DMS 273 (cell line): ENCODE data around the gene ITPR3.

ENCODE experiments used
- DNase-seq: peaks from one replicate; lab custom pipeline; 2025; ENCODE audit not compliant: unreplicated experiment; lab: John Stamatoyannopoulos, UW

The ITPR3 gene

DNA sequence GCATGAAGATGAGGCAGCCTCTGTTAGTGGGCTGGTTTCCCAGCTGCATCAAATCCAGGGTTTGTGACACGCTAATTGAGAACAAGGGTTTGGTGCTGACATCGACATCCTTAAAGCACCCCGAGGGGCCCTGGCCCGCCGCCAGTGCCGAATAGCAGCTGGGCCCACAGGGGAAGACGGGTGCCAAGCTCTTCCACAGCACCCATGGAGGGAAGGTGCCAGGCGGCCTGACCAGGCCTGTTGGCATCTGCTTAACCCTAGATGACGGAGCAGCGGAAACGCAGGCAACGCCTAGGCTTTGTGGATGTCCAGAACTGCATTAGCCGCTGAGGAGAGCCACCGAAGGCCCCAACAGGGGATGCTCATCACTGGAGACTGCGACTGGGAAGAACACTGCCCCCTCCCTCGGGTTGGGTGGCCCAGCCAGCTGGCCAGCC lies 74.3 kb downstream of the ITPR3 start:
- DNase-seq = peak; percentile 38

DNA sequence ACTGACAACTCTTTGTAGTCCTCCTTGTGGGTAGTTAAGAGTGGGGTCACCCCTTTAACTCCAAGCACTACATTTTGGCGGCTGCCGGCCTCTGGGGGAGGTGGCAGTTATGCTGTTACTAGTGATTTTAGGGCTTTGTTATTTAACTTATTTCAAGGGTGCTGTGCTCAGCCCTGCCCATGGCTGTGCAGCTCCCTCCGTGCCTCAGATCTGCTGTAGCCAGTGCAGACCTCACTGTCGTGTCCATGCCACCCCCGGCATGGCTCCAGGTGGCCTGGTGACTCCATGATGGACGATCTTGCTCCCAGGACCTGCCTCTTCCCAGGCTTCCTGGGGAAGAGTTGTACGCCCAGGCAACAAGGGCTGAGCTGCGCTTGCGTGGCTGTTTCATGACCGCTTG lies 75.0 kb downstream of the ITPR3 start:
- DNase-seq = no peak

DNA sequence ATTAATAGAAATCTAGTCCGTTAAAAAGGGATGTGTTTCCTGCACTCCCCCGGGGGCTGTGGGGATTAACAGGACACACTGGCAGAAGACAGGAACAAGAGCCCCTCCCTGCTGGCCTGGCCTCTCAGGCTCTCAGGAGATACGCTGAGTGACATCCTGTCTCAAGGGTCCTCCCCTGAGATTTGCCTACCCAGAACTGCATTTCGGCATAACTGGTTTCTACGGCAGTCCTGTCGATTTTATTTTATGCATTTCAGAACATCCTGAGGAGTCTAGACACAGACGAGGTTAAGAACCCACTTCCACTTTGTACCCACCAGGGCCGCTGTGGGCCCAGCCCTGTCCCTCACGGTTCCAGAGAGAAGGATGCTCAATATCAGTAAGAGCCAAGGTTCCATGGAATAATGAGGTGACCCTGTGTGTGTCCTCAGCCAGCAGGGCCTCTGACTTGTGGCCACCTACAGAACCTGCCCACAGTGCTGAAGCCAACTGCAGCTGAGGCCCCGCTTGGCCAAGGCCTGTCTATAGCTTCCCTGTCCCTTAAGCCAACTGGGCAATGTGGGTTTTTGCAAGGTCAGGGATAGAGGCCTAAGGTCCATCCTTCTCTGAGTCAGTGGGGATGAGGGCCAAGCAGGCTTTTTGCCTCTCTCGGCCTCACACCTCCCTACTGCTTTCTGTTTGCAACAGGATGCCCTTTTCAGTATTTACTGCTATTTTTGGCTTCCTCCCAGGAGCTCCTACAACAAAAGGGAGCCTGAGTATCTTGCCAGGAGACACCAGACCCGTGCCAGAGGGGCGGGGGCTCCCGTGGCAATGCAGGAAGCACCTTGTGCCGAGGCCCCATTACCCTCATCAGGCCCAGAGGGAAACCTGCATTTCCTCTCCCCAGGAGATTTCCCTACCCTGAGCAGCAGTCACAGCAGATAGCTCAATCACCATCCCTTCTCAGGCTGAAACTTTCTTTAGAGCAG lies 75.7 kb downstream of the ITPR3 start:
- peak; percentile 68 for DNase-seq

DNA sequence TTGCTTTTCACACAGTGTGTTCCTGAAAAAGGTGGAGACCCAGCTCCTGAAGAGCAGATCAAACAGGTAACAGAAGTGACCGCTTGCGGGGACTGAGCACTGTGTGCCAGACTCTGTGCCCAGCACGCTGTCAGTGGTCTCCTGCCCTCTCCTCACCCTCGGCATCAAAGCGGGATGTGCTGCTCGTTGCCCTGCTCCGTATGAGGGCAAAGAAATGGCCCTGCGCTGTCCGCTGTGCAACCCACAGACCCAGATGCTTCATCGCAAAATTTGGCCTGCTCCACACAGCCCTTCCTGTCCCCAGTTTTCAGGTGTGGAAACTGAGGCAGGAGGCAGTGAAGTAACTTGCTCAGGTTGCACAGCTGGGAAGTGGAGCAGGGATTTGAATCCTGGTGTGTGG lies 76.7 kb downstream of the ITPR3 start:
- no peak for DNase-seq

DNA sequence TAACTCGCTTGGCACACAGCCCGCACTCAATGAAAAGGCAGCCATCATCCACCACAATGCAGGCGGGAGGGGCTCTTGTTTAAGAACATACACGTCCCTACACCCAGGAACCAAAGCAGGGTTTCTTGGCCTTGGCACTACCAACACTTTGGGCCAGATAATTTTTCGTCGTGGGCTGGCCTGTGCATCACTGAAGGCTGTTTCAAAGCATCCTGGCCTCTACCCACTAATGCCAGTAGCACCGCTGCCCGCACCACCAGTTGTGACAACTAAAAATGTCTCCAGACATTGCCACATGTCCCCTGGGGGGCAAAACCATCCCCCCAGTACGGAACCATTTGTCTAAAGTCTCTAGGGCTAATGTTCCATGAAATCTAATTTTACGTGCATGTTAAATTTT lies 77.4 kb downstream of the ITPR3 start:
- DNase-seq = no peak

DNA sequence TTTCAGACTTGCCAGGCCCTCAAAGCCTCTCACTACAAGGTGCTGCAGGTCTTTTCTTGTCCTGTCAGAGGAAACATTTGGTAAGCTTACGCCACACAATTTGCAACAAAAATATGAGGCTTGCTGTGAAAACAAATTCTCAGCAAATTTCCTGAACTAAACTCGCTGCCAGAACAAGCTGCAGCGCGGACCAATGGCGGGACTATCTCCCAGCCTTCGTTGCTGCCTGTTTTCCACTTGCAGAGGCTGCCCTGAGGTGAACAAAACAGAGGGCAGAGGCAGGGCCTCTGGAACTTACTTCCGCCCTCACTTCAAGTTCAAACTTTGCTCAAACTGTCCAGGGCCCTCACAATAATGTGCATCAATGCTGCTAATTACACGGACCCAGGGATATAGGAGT lies 78.0 kb downstream of the ITPR3 start:
- DNase-seq = no peak

DNA sequence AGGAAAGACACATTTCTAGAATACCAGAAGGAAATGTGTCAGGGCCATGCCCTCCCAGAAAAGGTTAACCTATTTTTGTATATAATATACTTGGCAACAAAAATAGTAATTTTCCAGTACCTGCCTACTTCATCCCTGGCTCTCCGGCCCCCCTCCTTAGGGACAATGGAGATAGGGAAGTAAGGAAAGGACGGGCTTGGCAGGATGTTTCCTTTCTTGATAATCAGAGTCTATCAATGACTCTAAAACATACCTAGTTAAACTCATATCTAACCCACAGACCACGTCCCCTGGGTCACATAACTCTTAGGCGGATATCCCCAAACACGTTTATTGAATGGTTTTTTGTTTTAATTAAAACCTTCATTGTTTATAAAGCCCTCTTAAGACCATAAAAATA lies 78.6 kb downstream of the ITPR3 start:
- no peak for DNase-seq

DNA sequence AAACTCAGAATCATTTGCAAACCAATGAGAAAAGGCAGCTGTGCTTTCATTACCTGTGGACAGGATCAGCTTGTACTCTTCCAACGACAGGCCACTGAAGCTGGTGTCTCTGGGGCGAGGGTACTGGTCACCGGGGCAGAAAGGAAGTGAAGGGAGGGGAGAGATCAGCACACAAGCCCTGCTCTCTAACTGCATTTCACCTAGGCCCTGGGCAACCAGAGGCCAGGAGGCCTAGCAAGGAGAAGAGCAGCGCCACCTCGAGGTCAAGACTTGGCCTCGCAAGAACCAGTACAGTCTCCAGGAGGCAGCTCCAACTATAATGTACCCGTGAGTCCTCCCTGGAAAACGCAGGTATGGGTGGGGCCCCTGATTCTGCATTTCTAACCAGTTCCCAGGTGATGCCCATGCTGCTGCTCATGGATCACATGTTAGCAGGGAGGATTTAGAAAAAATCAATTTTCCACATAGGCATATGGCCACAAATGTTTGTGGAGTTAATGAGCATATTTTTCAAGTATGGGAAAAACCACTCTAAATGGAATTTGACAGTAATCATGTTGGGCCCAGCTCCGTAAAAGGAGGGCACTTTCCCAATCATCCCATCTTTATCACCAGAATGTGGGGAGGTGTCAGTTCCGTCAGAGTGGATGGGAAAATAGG lies 79.4 kb downstream of the ITPR3 start:
- peak; percentile 87 for DNase-seq

DNA sequence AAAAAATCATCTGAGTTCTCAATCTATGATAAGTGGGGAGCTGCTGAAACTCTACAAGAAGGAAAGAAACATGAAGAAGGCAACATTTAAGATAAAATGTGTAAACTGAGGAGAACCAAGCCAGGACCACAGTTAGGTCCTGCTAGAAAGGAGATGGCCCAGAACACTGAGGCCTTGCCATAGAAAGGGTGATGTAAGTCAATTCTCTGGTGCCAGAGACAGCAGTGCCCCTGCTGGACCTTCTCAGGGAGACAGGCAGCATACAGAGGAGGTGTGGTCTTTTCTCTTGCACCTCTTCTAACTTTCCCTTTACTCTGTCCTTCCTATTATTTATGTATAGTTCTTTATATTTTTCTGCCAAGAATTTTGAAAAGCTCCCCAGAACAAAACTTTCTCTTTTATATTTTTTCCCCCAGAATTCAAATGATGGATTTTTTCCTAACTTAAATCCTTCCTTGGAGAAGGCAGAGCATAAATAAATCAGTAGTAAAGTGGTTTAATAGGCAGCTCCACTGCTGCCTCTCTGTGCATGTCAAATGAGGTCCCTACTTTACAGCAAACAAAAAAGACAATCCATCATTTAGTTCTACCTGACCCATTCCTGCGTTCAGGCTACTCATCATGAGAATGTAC lies 81.3 kb downstream of the ITPR3 start:
- DNase-seq = peak; percentile 77

DNA sequence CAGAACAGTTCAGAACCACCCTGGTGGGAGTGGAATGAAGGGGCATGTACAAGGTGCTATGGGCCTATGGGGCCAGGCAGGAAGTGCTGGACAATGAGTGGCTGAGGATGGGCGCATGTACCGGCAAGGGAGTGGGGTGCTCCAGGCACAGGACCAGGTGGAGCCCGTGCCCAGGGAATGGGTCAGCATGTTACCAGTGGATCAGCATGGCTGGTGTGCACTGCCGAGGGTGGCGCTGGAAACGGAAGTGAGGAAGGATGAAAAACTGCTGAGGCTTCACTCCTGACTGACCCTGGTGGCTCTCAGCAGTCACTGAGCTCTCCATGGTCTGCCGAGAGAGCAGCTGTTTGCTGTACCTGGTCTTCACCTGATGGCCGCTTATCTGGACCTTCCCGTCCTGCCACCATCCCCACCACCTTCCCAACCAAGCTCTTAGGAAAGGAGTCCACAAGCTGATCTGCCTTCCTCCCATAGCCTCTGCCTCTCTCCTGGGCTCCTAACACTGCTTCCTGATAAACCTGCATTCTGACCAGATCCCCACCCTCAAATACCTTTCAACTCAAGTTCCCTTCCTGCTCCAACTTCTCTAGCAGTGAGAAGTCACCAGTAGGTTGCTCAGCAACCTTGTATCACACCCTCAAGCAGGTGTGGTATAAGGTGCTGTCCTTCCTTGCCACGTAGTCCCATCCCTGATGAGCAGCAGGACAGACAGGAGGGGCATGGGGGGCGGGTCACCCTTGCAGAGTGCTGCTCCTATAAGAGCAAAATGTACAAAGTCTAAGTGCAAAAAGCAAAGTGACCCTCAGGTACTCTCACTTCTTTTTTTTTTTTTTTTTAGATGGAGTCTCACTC lies 83.3 kb downstream of the ITPR3 start:
- no peak for DNase-seq

DNA sequence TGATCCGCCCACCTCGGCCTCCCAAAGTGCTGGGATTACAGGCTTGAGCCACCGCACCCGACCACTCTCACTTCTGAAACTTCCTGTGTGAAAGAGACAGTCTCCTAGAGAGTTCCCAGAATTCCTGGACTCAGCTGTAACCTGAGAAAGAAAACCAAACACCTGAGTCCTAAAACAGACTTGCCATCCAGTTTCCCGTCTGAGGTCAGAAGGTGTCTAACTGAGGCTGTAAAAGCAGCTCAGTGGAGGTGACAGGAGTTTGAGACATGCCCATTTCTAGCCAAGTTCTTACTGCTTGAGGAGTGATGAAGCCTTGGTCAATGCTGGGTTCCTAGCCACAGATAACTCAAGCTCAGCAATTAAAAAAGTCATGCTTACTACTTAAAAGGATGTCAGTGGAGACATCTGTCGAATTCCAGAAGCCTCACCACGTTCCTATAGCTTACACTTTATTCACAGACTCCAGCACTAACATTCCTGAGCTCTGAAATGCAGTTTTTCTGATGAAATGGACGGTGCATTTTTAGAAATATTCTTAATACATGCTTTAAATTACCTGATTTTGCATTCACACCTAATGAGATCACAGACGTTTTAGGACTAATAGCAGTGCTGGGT lies 84.3 kb downstream of the ITPR3 start:
- no peak for DNase-seq

DNA sequence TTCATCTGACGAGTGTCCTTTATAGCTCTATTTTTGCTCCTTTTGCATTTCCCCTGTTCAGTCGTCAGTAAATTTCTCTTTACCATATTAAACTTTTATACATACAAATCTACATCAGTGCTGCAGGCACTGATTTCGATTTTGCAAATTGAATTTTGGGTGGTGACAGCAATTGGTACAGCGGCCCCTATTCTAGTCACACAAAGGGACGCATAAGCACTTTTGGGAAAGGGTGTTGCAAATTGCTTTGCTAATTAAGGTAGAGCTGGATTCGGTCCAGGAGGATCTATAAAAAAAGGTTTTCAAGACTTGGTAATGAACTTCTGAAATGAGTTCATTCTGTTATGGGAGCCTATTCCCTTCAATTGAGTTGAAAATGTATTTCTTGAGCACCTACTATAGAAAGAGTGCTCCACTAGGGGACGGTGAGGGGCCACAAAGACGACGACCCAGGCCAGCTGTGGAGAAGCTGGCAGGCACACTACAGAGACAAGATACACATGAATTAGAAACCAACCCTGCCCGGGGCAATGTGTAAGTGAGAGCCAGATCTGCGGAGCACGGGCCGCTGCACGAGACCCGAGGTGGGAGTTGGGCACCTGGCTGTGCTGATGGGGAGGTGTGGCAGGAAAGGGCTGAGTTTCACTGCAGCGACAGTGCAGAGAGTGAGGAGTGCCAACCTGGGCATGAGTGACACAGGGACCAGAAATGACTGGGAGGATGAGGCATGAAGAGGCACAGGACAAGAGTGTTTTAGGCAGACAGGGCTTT lies 85.0 kb downstream of the ITPR3 start:
- DNase-seq = no peak

DNA sequence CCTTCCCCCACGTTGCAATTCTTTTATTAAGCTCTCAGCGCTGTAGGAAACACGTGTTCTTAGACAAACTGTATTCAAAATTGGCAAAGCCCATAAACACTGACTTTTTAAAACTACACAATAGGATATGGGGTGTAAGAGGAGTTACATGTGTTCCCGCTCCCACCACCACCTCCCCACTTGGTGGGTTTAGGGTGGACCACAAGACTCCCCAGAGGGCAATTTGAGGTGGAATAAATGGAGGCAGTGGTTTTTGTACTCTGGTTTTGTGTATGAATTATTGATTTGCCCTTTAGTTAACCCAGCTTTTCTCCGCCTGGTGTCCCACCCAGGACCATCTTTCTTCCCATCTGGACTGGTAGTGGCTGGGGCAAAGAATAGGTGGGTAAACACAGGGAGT lies 86.6 kb downstream of the ITPR3 start:
- DNase-seq = no peak

DNA sequence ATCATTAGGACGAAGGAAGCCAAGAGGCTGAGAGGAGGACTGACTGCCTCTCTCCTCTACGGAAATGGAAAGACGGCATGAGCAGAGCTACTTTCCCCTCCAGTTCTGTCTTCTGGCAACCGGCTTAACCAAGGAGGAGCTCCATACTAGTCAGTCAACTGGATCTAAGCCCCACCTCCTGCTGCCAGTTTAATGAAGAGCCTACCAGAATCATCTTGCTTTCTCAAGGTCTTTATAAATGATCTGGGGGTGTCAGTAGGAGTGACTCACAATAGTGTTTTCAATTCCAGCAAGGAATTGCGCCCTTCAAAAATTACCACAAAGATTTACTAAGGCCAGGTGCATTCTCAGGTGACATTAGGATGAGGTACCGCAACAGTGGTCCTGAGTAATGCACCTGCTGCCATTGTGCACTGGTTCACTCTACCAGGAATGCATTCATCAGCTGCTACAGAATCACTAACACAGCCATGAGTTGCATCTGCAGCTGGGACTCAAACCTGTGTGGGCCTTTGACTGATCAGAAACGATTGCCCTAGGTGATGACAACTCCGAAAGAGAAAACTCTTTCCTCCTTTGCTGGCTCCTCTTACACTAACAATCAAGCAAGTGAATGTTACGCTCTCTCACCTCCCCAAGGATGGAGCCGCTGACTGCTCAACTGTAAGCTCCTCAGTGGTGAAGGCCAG lies 87.5 kb downstream of the ITPR3 start:
- DNase-seq = no peak

DNA sequence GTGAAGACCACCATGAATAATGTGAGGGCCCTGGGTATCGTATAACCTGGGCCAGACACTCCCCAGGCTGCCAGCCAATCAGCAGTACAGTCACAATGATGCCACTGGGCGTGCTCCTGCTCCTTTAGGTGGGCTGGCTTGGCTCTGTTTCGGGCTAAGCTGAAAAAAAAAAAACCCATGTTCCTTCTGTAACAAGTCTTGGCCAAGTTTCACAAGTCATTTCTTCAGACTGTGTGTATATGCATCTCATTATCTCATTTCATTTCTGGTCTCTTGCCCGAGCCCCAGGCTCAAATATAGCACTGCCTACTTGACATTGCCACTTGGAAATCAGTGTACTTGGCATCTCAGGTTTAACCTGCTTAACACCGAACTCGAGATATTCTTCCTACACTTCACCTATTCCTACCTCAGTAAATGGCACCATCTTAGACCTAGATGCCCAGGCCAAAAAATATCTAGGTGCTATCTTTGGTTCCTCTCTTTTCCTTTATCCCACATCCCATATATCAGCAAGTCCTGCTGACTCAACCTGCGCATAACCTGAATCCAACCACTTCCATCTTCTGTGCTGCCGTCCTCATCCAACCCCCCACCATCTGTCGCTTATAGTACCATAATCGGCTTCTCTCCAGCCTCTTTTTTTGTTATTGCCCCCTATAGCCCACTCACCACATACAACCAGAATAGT lies 88.6 kb downstream of the ITPR3 start:
- DNase-seq = no peak

DNA sequence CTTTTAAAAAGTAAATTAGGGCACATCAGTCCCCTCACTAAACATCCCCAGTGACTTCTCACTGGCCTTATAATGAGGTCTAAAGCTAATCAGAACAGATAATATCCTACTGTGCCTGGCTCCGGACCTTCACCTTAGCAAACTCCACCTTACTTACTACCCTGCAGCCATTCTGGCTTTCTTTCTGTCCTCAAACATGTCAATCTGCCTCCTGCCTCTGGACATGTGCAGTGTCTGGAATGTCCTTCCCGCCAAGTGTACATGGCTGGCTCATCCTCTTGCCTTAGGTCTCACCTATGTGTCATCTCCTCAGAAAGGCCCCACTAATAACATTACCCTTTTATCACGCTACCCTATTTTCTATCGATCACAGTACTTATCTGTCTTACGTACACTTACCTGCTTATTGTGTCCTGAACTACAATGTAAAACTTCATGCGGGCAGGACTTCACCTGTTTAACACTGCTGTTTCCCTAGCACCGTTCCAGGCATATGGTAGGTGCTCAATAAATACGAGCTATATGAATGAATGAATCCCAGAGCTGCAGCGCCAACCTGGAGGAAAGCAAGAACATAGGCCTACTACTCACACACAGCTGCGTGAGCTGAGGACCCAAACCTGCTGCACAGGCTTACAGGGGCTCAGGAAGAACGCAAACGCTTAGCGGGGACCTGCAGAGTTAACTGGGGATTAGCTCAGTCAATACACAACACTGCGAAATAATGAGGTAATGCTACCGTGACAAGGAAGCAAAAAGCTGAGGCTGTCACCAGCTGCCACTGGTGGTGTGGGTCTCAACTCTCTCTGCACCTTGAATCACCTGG lies 89.4 kb downstream of the ITPR3 start:
- DNase-seq = peak; percentile 58
